ENCODE results near the gene ACO1. TPM values are rescaled to one million over a fixed set of nuclear protein-coding genes. Genes with fewer than 3 reads are reported as not detected.
A peak's percentile ranks its signal among the peaks of the same experiment; 100 is the strongest.

Gene ACO1
- total RNA-seq (2022) (19.1 and 29.6 TPM in 2 replicates), Bru-seq, nascent RNA (percentile 62 among the genes with signal in this experiment), BruChase-seq, experiment 1, labeled RNA remaining after a 6-hour chase (percentile 60 among the genes with signal in this experiment), BruChase-seq, experiment 2, labeled RNA remaining after a 2-hour chase (percentile 59 among the genes with signal in this experiment)
- long read RNA-seq, full-length matches to known transcripts, result 36 of 49 reads
- long read RNA-seq, partial matches to known transcripts, result 10 of 49 reads
- long read RNA-seq, other reads (novel, unspliced or antisense), result 3 of 49 reads

DNA sequence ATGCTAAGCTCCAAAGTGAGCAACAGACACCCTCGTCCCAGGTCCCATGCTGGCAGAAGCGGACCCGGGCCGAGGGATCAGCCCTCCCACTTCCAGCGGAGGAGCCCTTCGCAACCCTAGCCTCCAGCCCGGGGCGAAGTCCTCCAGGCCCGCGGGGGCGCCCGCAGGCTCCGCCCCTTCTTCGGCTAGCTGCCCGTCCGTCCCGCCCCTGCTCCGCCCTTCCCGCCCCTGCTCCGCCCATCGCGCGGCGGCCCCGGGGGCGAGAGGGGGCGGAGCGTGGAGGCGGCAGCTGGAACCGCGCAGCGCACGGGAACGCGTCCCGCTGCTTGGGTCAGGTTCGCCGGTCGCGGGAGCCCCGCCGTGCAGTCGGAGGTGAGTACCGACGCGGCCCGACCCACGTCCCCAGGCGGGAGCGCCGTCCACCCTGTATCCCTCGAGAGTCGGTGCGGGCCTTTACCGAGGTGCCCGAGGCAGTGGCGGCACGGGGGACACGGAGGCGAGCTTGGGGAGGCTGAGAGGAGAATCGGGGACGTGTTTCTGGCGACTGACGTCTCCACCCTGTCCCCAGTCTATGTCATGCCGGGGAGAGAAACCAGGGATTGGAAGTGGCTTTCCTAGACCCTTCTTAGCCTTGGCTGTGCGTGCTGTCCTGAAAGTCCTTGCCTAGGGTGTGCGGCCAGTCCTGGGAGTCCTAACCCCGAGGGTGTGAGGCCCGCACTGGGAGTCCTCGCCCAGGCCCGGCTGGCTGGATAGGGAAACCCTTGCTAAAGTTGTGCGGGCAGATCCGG is at the start of gene ACO1:
Gene ACO1, plus strand, starts transcription at position 280 of the 788 bp plus-strand sequence. CDS start 20,864 bp downstream, outside the sequence.
- peak within 1 kb of the TSS; percentile 85 for H3K4me3 Mint-ChIP-seq (ENCODE audit: low read depth, unreplicated experiment)
- CTCF ChIA-PET, result interaction anchor here (1.0 to 1.7 kb wide), 3 partner anchors 47 to 188 kb away, joined by 4 to 7 read pairs (median 4); partner anchors contain the start of gene RIGI
- intact Hi-C loops (cut with micrococcal nuclease; ENCODE audit: unreplicated experiment), result no loop called here
- H3K4me1 Mint-ChIP-seq (ENCODE audit: low read depth, unreplicated experiment), result no peaks in the 10 kb centered on the region
- H3K9me3 Mint-ChIP-seq (ENCODE audit: low read depth, unreplicated experiment), result no peaks in the 10 kb centered on the region
- DNase-seq, result peak; percentile 87
- H3K27ac Mint-ChIP-seq (ENCODE audit: unreplicated experiment), result peak within 1 kb of the TSS; percentile 23
- TF ChIP-seq, protein P1, sequence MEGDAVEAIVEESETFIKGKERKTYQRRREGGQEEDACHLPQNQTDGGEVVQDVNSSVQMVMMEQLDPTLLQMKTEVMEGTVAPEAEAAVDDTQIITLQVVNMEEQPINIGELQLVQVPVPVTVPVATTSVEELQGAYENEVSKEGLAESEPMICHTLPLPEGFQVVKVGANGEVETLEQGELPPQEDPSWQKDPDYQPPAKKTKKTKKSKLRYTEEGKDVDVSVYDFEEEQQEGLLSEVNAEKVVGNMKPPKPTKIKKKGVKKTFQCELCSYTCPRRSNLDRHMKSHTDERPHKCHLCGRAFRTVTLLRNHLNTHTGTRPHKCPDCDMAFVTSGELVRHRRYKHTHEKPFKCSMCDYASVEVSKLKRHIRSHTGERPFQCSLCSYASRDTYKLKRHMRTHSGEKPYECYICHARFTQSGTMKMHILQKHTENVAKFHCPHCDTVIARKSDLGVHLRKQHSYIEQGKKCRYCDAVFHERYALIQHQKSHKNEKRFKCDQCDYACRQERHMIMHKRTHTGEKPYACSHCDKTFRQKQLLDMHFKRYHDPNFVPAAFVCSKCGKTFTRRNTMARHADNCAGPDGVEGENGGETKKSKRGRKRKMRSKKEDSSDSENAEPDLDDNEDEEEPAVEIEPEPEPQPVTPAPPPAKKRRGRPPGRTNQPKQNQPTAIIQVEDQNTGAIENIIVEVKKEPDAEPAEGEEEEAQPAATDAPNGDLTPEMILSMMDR (IDR thresholded peaks at IDR 0.05; ENCODE audit: unreplicated experiment), result no peak
- no TSS peak for BruUV-seq (replicated peaks)
- peaks cover 9% of the 10 kb centered on the region for H3K36me3 Mint-ChIP-seq (ENCODE audit: insufficient read depth, unreplicated experiment)
- H3K27me3 Mint-ChIP-seq (ENCODE audit: unreplicated experiment), result peaks cover 14% of the 10 kb centered on the region

DNA sequence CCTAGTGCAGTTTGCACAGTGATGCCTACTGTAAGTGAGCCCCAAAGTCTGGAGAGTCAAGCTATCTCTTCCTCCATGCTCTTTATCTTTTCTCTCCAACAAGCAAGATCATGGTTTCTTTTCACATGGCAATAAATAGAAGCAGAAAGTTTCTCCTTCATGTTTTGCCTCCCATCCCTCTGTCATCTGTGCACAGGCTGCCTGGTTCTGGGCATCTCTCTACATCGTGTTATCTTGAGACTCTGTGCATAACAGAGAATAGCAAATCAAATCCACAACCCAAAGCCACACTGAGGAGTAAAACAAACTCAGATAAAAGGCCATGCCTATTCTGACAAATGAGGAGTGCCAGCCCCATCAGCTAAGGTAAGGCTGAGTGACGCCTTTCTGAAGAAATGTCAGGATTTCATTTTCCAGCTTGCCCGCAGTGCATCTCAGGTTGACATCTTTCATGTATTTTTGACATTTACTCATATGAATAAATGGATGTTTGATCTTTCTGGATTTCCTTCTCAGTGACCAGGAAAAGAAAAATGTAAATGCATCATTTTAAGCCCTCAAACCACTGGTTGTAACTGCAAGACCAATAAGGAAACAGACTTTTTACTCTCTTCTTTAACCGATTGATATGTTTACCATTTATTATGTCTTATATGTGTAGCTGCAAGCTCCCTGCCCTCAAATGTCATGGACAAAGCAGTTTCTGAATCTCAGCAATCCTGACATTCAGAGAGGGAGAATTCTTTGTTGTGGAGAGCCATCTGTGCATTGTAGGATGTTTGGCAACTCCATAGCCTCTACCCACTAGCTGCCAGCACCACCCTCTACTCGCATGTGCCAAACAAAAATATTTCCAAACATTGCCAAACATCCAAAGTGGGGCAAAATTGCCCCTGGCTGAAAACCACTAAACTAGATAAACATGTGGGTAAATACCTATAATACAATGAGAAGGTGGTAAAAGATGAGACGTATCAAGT is 49.2 kb upstream of the ACO1 start:
- CTCF ChIA-PET, result no interaction called here
- H3K36me3 Mint-ChIP-seq (ENCODE audit: insufficient read depth, unreplicated experiment), result no peaks in the 10 kb centered on the region
- no peaks in the 10 kb centered on the region for H3K27me3 Mint-ChIP-seq (ENCODE audit: unreplicated experiment)
- no peak overlapping the region for H3K27ac Mint-ChIP-seq (ENCODE audit: unreplicated experiment)
- TF ChIP-seq, protein P1 (IDR thresholded peaks at IDR 0.05; ENCODE audit: unreplicated experiment), result no peak
- no peaks in the 10 kb centered on the region for H3K9me3 Mint-ChIP-seq (ENCODE audit: low read depth, unreplicated experiment)
- intact Hi-C loops (cut with micrococcal nuclease; ENCODE audit: unreplicated experiment), result no loop called here
- H3K4me3 Mint-ChIP-seq (ENCODE audit: low read depth, unreplicated experiment), result no peak overlapping the region
- no TSS peak for BruUV-seq (replicated peaks)
- H3K4me1 Mint-ChIP-seq (ENCODE audit: low read depth, unreplicated experiment), result peaks cover 5% of the 10 kb centered on the region
- no peak for DNase-seq

DNA sequence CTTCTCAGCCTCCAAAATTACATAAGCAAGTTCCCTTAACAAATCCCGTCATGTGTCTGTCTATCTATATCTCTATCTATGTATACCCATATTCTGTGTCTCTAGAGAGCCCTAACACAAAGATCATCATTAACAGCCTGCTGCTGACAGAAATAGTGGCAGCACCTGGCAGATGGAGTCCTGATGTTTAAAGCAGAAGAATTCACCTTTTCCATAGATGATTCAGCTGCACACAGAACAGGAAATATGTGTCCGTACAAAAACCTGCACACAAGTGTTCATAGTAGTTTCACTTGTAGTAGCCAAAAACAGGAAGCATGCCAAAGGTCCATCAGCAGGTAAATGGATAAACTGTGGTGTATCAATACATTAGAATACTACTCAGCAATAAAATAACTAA is 45.0 kb upstream of the ACO1 start:
- Mint-ChIP-seq H3K36me3 (ENCODE audit: insufficient read depth, unreplicated experiment) (no peaks in the 10 kb centered on the region), H3K4me1 (ENCODE audit: low read depth, unreplicated experiment) (peaks cover 5% of the 10 kb centered on the region), H3K27me3 (ENCODE audit: unreplicated experiment) (no peaks in the 10 kb centered on the region), H3K9me3 (ENCODE audit: low read depth, unreplicated experiment) (no peaks in the 10 kb centered on the region), H3K4me3 (ENCODE audit: low read depth, unreplicated experiment) (no peak overlapping the region), H3K27ac (ENCODE audit: unreplicated experiment) (no peak overlapping the region)
- CTCF ChIA-PET, result no interaction called here
- TF ChIP-seq, protein P1 (IDR thresholded peaks at IDR 0.05; ENCODE audit: unreplicated experiment), result no peak
- DNase-seq, result no peak
- BruUV-seq (replicated peaks), result no TSS peak
- intact Hi-C loops (cut with micrococcal nuclease; ENCODE audit: unreplicated experiment), result no loop called here

DNA sequence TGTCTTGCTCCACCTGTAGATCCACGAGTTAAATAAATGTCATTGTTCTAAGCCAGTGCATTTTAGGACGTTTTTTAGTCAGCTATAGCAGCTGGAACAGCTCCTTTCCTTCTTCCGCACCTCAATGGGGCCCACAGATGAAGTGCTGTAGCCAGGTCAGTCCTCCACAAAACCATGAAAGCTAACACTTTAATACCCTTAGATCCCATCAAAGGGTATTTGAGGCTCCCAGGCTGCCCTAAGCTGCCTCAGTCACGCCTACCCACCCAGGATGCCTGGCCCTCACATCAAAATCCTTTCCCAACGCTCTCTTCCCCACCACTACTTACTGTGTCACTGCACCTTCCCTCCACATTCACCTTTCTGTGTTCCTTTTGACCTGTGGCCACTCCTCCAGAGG is 44.1 kb upstream of the ACO1 start:
- no TSS peak for BruUV-seq (replicated peaks)
- Mint-ChIP-seq H3K9me3 (ENCODE audit: low read depth, unreplicated experiment) (no peaks in the 10 kb centered on the region), H3K36me3 (ENCODE audit: insufficient read depth, unreplicated experiment) (no peaks in the 10 kb centered on the region), H3K4me1 (ENCODE audit: low read depth, unreplicated experiment) (peaks cover 5% of the 10 kb centered on the region), H3K27ac (ENCODE audit: unreplicated experiment) (no peak overlapping the region), H3K4me3 (ENCODE audit: low read depth, unreplicated experiment) (no peak overlapping the region), H3K27me3 (ENCODE audit: unreplicated experiment) (no peaks in the 10 kb centered on the region)
- TF ChIP-seq, protein P1 (IDR thresholded peaks at IDR 0.05; ENCODE audit: unreplicated experiment), result no peak
- intact Hi-C loops (cut with micrococcal nuclease; ENCODE audit: unreplicated experiment), result no loop called here
- DNase-seq, result no peak
- CTCF ChIA-PET, result no interaction called here
